ENCODE results near the gene IFRD2. TPM values are rescaled to one million over a fixed set of nuclear protein-coding genes. Genes with fewer than 3 reads are reported as not detected.

The IFRD2 gene
- polyA plus RNA-seq, 1 of the 3 experiments (the other 2 are of a cell fraction): 73.2 TPM

GRCh38 chr3:50289130-50289529, 3.1 kb downstream of the IFRD2 start:
- WGBS (ENCODE audit: low lambda C conversion rate): 98% methylated on average over 6 of the region's 6 CpGs
- Histone ChIP-seq H3K4me3 (ENCODE audit: low read depth in 2 of 2, low read length in 1 of 2) (no peak overlapping the region), H3K9me3 (no peaks in the 10 kb centered on the region), H3K27me3 (ENCODE audit: insufficient read depth) (no peaks in the 10 kb centered on the region), H2AFZ (ENCODE audit: low read depth) (no peak overlapping the region), H3K9me2 (no peaks in the 10 kb centered on the region), H3K4me2 (no peak overlapping the region), H3K36me3 (replicated peaks in 1 of 2; ENCODE audit: control insufficient read depth in 1 of 2, insufficient read depth in 2 of 2, low read length in 1 of 2) (peaks cover 3 to 29% of the 10 kb centered on the region in 2 experiments), H3K27ac (ENCODE audit: low read depth in 2 of 2, low read length in 1 of 2) (no peak overlapping the region), H3K4me1 (ENCODE audit: control insufficient read depth in 1 of 2, insufficient read depth in 2 of 2, low read depth in 1 of 2, low read length in 1 of 2) (peaks cover 3 to 16% of the 10 kb centered on the region in 2 experiments; a peak in 2 of 4 replicates), H3K79me2 (ENCODE audit: insufficient read depth) (peaks cover 20% of the 10 kb centered on the region), H3K9ac (no peak overlapping the region), H3F3A (replicated peaks; ENCODE audit: insufficient read depth) (no peaks in the 10 kb centered on the region), H4K20me1 (ENCODE audit: insufficient read depth) (no peaks in the 10 kb centered on the region)
- TF ChIP-seq CTCF (IDR thresholded peaks at IDR 0.05): no peak
- TF ChIP-seq SMC3 (IDR thresholded peaks at IDR 0.05; ENCODE audit: low read depth, low read length): no peak
- TF ChIP-seq FOXM1 (IDR thresholded peaks at IDR 0.05; ENCODE audit: low read depth): no peak
- no peak for TF ChIP-seq PBX3 (IDR thresholded peaks at IDR 0.05)
- TF ChIP-seq TAF1 (IDR thresholded peaks at IDR 0.05; ENCODE audit: borderline replicate concordance, low read depth, low read length): no peak
- TF ChIP-seq RCOR1 (IDR thresholded peaks at IDR 0.05; ENCODE audit: low read length): no peak
- no peak for TF ChIP-seq MEF2A (IDR thresholded peaks at IDR 0.05; ENCODE audit: borderline replicate concordance, low read depth)
- no peak for TF ChIP-seq TEAD4 (IDR thresholded peaks at IDR 0.05; ENCODE audit: borderline replicate concordance, insufficient read depth)
- TF ChIP-seq RAD21 (IDR thresholded peaks at IDR 0.05; ENCODE audit: low read length): no peak
- no peak for TF ChIP-seq POLR2AphosphoS5 (IDR thresholded peaks at IDR 0.05; ENCODE audit: low read depth, low read length)
- TF ChIP-seq REST (IDR thresholded peaks at IDR 0.05; ENCODE audit: low read depth, low read length): no peak
- TF ChIP-seq RFX5 (IDR thresholded peaks at IDR 0.05; ENCODE audit: low read length): no peak
- no peak for TF ChIP-seq MAX (IDR thresholded peaks at IDR 0.05; ENCODE audit: low read depth)
- TF ChIP-seq USF2 (IDR thresholded peaks at IDR 0.05; ENCODE audit: borderline replicate concordance, low read depth, low read length): no peak
- TF ChIP-seq MXI1 (IDR thresholded peaks at IDR 0.05; ENCODE audit: low read depth, low read length): no peak
- no peak for TF ChIP-seq IRF3 (IDR thresholded peaks at IDR 0.05; ENCODE audit: low read depth, low read length)
- TF ChIP-seq EP300 (IDR thresholded peaks at IDR 0.05; ENCODE audit: borderline replicate concordance in 1 of 2, low read depth in 1 of 2, low read length in 1 of 2): no peak
- DNase-seq: no peak
- ChIA-PET POLR2A (no interaction called here), CTCF (interaction anchor here (0.8 to 1.6 kb wide), 7 partner anchors 10 to 100 kb away, joined by 3 to 10 read pairs (median 4); partner anchors contain the start of genes HYAL2, HYAL3 and NAA80)

Data from SK-N-SH (cell line).